Central memory CD8-positive, alpha-beta T cell (primary cell): Measurements from ENCODE around the gene ORC5.

ENCODE experiments used
- ATAC-seq: fragments of 150-1000 bp; cut with Tn5 transposase; replicated peaks from 2 replicates; pipeline ENCODE4 v1.10.0; 2022; ENCODE audit warnings: mild to moderate bottlenecking, moderate FRiP score, moderate number of reproducible peaks; ENCODE audit not compliant: poor library complexity, severe bottlenecking; ENCODE audit errors: extremely low read depth
- DNase-seq, 2 donors: peaks; one replicate each; pipeline ENCODE4 v3.0.0; 2021; ENCODE audit warnings: low spot score in 2 of 2
- H3K27ac Mint-ChIP-seq: one replicate; pipeline ENCODE4 v1.8.0; 2022; ENCODE audit warnings: low read depth, mild to moderate bottlenecking, moderate library complexity, mixed read lengths
- H3K27me3 Mint-ChIP-seq: one replicate; pipeline ENCODE4 v1.8.0; 2022; ENCODE audit warnings: mixed read lengths
- H3K36me3 Mint-ChIP-seq: one replicate; pipeline ENCODE4 v1.8.0; 2022; ENCODE audit warnings: mild to moderate bottlenecking, moderate library complexity, mixed read lengths; ENCODE audit not compliant: insufficient read depth
- H3K4me1 Mint-ChIP-seq: one replicate; pipeline ENCODE4 v1.8.0; 2022; ENCODE audit warnings: mixed read lengths
- H3K4me3 Mint-ChIP-seq: one replicate; pipeline ENCODE4 v1.8.0; 2022; ENCODE audit warnings: mild to moderate bottlenecking, moderate library complexity, mixed read lengths
- H3K9me3 Mint-ChIP-seq: one replicate; pipeline ENCODE4 v1.8.0; 2022; ENCODE audit warnings: mixed read lengths

The ORC5 gene

GRCh38 chr7:104111271-104111670, 96.5 kb downstream of the ORC5 start:
- Mint-ChIP-seq H3K27ac (no peak overlapping the region), H3K4me3 (no peak overlapping the region), H3K27me3 (peaks cover 9% of the 10 kb centered on the region), H3K9me3 (no peaks in the 10 kb centered on the region), H3K36me3 (no peaks in the 10 kb centered on the region), H3K4me1 (no peaks in the 10 kb centered on the region)
- no peak for ATAC-seq
- no peak for DNase-seq

DNA sequence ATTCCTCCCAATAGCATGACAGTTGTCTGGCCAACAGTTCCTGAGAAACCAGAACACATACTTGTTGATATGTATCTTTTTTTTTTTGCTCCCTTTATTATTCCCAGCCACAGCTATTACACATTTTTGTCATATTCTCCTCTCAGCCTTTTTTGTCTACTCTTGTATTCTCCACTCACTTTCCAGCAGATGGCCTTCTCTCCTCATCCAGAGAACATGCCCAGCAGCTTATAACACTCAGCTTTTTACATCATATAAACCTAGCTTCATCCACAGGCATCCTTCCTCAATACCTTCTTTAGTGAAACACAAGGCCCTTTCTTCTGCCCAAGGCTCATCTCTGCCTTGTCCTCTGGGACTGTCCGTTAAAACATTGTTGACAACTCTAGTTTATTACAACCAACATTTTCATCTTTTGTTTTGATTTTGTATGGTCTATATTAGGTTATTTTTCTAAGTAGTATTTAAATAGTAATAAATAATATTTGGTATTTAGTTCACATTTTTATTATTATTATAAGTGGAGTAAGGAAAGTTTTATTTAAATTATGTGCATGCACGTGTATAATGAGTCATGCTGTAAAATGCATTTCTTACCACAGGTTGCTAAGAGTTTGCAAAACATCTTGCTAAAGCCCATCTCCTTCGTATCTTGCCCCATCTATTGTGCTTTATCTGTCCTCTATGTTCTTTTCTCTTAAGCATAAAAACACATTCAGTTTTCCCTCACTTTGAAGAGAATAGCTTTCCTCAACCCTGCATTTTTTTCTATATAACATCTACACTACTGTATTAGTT, 101.5 kb downstream of the ORC5 start:
- no peaks in the 10 kb centered on the region for H3K36me3 Mint-ChIP-seq
- no peaks in the 10 kb centered on the region for H3K4me1 Mint-ChIP-seq
- H3K27me3 Mint-ChIP-seq: no peaks in the 10 kb centered on the region
- H3K27ac Mint-ChIP-seq: no peak overlapping the region
- no peak for DNase-seq
- H3K4me3 Mint-ChIP-seq: no peak overlapping the region
- no peaks in the 10 kb centered on the region for H3K9me3 Mint-ChIP-seq
- ATAC-seq: no peak

- Mint-ChIP-seq H3K27me3 (peaks cover 1% of the 10 kb centered on the region), H3K4me1 (no peaks in the 10 kb centered on the region), H3K4me3 (no peak overlapping the region), H3K27ac (no peak overlapping the region), H3K9me3 (no peaks in the 10 kb centered on the region), H3K36me3 (no peaks in the 10 kb centered on the region)
- ATAC-seq: no peak
- DNase-seq: no peak
These were observed 108.9 kb downstream of the ORC5 start for GRCh38 chr7:104098890-104099289.

DNA sequence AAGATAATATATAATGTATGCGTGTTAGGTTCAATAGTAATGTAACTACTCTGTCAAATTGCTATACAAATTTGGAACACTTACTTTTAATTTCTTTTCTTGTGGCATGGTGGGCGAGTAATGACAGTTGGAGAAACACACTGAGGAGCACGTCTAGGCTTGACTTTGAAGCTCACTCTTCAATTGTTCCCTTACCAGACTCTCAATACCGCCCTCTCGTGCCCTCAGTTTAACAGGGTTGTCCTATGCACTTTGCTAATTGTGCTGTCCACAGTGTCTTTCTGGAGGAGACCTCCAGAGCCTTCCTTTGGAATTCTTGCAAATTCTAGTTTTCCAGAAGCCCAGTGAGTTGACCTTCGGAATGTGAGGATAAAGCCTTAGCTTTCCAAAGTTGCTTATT, 111.1 kb downstream of the ORC5 start:
- ATAC-seq: no peak
- no peaks in the 10 kb centered on the region for H3K36me3 Mint-ChIP-seq
- no peak overlapping the region for H3K4me3 Mint-ChIP-seq
- no peaks in the 10 kb centered on the region for H3K9me3 Mint-ChIP-seq
- DNase-seq: no peak
- no peak overlapping the region for H3K27ac Mint-ChIP-seq
- H3K4me1 Mint-ChIP-seq: no peaks in the 10 kb centered on the region
- peaks cover 14% of the 10 kb centered on the region for H3K27me3 Mint-ChIP-seq

GRCh38 chr7:104093127-104093526, 114.7 kb downstream of the ORC5 start:
- Mint-ChIP-seq H3K4me3 (no peak overlapping the region), H3K4me1 (no peaks in the 10 kb centered on the region), H3K27ac (no peak overlapping the region), H3K9me3 (no peaks in the 10 kb centered on the region), H3K27me3 (peaks cover 33% of the 10 kb centered on the region), H3K36me3 (no peaks in the 10 kb centered on the region)
- ATAC-seq (no peak), DNase-seq (no peak)

DNA sequence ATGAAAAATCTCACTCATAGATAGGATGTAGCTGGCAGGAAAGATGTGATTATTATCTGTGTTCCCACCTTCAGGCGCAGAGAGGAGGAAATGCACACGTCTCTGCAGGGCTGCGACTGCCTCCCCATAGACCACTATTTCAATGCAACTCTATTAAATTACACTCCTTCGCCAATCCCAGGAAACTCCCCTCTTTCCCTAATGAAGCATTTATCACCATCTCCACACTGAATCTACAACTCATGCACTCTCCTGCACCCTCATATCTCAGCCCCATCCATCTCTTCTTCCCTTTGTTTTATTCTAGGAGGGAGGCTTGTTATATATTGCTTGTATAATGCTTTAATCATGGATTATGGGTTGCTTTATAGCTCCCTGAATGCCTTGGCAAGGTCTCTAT, 116.6 kb downstream of the ORC5 start:
- DNase-seq (no peak), ATAC-seq (no peak)
- Mint-ChIP-seq H3K27ac (no peak overlapping the region), H3K9me3 (no peaks in the 10 kb centered on the region), H3K27me3 (peaks cover 33% of the 10 kb centered on the region), H3K36me3 (no peaks in the 10 kb centered on the region), H3K4me3 (no peak overlapping the region), H3K4me1 (no peaks in the 10 kb centered on the region)

- Mint-ChIP-seq H3K27me3 (peaks cover 33% of the 10 kb centered on the region), H3K27ac (no peak overlapping the region), H3K36me3 (no peaks in the 10 kb centered on the region), H3K9me3 (no peaks in the 10 kb centered on the region), H3K4me1 (no peaks in the 10 kb centered on the region), H3K4me3 (no peak overlapping the region)
- DNase-seq (no peak), ATAC-seq (no peak)
These were observed 118.2 kb downstream of the ORC5 start for GRCh38 chr7:104089612-104090011.

DNA sequence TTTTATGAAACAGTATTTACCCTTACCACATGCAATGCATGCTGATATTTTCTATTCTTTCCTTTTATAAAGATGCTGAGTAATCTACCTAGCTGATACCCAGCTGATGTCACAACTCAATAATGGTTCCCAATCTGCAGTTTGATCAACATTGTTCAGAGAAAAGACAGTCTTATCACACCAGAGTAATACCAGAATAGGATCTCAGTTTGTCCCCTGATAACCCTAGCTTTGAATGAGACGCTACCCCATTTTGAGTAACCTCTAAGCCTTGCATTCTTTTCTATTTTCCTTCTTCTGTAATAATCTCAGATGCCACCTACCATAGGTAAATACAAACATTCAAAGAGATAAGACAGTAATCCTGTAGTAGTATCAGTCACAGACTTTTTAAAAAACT, 118.8 kb downstream of the ORC5 start:
- no peaks in the 10 kb centered on the region for H3K4me1 Mint-ChIP-seq
- ATAC-seq (no peak), DNase-seq (no peak)
- H3K9me3 Mint-ChIP-seq: no peaks in the 10 kb centered on the region
- H3K36me3 Mint-ChIP-seq: no peaks in the 10 kb centered on the region
- no peak overlapping the region for H3K27ac Mint-ChIP-seq
- peaks cover 33% of the 10 kb centered on the region for H3K27me3 Mint-ChIP-seq
- H3K4me3 Mint-ChIP-seq: no peak overlapping the region
